GM21515 (cell line): Measurements from ENCODE around the gene DHCR24.

Source experiments
- ATAC-seq: cut with Tn5 transposase; IDR thresholded peaks from one replicate; pipeline ENCODE4 v1.9.1; 2021; ENCODE audit not compliant: unreplicated experiment

The DHCR24 gene

DNA sequence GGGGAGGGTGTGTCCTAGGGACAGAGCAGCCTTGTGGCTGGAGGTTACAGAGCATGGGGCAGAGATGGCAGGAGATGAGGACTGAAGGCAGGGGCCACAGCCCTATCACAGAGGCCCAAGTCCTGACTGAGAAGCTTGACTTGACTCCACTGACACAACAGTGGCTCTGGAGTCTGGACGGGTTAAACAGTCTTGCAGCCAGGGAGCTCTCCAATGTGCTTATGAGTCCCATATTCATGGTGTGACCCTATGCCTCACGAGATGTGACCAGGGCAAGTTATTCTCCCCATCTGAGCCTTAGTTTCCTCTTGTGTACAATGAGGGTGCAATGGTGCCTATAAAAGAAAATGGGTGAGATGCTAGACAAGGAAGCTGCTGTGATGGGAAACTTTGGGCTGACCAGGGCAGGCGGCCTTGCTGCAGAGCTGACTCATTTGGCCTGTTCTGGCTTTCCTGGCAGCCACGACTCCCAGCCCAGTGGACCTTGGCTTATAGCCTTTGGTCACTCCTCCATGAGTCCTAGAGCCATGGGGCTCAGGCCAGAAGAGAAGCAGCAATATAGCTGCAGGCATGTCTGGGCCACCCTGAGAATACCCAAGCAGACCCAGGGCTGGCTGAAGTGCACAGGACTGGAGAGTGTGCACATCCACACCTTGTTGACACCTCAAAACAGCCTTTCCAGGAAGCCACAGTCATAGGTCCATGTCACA is 83.1 kb downstream of the DHCR24 start:
- no peak for ATAC-seq

DNA sequence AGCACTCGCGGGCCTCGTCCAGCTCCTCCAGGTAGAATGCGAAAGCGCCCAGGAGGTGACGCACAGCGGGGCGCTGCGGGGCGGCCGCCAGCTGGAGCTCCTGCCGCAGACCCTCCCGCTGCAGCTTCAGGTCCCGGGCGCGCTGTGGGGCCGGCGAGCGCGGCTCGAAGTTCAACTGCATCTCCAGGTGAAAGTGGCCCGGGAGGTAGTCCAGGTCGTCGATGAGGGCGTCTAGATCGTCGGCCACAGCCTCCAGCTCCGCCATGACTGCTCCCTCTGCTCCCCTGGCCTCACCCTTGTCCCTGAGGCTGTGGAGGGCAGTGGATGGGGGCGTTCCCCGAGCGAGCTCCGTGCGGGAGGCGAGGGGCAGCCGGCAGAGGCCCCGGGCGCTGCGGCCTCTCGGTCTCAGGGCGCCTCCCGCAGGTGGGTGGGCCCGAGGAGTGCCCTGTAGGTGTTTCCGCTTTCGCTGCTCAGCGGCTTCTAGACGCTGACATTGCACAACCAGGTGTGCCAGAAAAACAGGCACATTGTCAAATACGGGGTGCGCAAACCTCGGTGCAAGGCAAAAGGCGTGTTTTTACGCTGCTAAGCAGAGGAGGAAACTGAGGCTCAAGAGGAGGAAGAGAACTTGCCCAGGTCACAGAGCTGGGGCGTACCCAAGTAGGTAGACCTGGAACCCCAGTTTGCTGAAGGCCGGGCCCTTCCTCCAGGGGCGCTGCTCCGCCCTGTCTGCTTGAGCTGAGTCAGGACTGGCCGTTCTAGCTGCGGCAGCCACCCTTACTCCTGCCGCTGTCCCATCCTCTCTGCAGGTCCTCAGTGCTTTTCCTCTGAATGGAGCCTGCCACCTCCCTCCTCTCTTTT is 85.9 kb downstream of the DHCR24 start, which contains the start of gene TTC22:
TTC22 (minus strand) TSS at position 425 of the 861 bp plus-strand sequence; CDS start at position 265, 160 bp downstream.
- ATAC-seq, result peak; percentile 77

DNA sequence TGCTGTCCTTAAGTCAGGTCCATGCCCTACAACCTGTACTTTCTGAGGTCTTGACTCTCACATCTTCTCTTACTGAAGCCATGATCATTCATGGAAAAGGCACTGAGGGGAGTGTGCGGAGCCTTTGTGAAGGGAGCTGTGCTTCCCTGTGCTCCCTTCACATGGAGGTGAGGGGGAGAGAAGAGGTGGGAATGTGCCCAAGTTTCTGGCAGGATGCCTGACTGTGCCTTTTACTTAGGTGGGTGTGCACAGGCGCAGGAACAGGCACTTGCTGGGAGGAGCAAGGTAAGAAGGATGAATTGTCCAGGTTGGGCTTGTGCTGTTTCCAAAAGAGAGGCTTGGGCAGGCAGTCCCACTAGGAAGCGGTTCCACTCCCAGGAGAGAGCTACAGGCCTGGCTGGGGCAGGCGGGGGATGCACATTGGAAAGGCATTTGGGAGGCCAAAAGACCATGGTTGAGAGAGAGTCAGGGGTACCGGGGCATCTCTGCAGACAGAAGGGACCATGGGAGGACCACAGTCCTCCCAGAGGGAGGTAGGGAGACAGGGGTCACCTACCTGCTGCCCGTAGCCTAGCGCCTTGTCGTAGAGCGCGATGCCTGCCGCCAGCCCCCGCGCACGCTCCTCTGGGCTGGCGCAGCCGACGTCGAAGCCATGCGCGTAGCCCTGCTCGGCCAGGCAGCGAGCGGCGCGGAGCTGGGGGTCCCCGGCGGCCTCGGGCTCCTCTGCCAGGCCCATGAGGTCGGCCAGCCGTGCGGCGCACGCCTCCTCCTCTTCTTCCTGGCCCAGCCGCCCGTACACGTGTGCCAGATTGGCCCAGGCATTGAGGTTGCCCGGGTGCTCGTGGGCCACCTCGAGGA is 86.7 kb downstream of the DHCR24 start:
- no peak for ATAC-seq
